Pancreas (tissue), 10 donors: ENCODE measurements around the gene CNKSR2. TPM values are rescaled to one million over a fixed set of nuclear protein-coding genes. Genes with fewer than 3 reads are reported as not detected.
A peak's percentile ranks its signal among the peaks of the same experiment; 100 is the strongest.
"Not testable (repeated sequence)": the region's sequence is repeated elsewhere in the genome, so short reads cannot be mapped to it uniquely, and the experiment has no call there.

Experiments
- ATAC-seq, 4 donors: fragments of 200-7000 bp; cut with Tn5 transposase; one replicate each; pipeline versions ENCODE4 v1.8.0 to v1.9.1; 2020; ENCODE audit warnings: mild to moderate bottlenecking in 4 of 4, moderate library complexity in 4 of 4
- DNase-seq, 6 donors: peaks; one replicate each; pipeline ENCODE4 v3.0.0-alpha.2; 2020
- FAIRE-seq: peaks from 2 replicates; lab custom pipeline; 2012; peaks lifted over from hg19 to GRCh38; lab: Jason Lieb, UNC
- H3K27ac ChIP-seq, 4 donors: fragments of 200-600 bp; sonication (generic); 1 replicate in 3 of 4; 2 replicates in 1 of 4; pipeline versions ENCODE4 v1.5.0 to v1.8.0; 2020
- H3K27me3 ChIP-seq, 4 donors: fragments of 200-600 bp; one replicate each; pipeline ENCODE4 v1.8.0; 2021
- H3K36me3 ChIP-seq, 3 donors: fragments of 200-600 bp; sonication (generic) in 1 of 3; one replicate each; pipeline versions ENCODE4 v1.5.0 to v1.8.0; 2020 to 2021
- H3K4me1 ChIP-seq, 3 donors: fragments of 200-600 bp; one replicate each; pipeline ENCODE4 v1.8.0; 2021
- H3K4me3 ChIP-seq, 4 donors: fragments of 200-600 bp; sonication (generic) in 2 of 4; one replicate each; pipeline versions ENCODE4 v1.5.0 to v1.8.0; 2020 to 2021
- H3K9me3 ChIP-seq, 4 donors: fragments of 200-600 bp; one replicate each; pipeline ENCODE4 v1.8.0; 2021
- CTCF ChIP-seq, 4 donors: fragments of 200-600 bp; sonication (generic) in 3 of 4; IDR thresholded peaks; one replicate each; pipeline versions ENCODE4 v1.5.0 to v1.8.0; 2021; ENCODE audit warnings: antibody characterized with exemption in 4 of 4
- WGBS, 2 donors: extraction: QIAGEN DNeasy Blood & Tissue Kit; methylation state at CpG; one replicate each; pipeline ENCODE4 v1.1.7; 2013; 5-methylcytosine and 5-hydroxymethylcytosine counted together
- intact Hi-C, 3 donors: fragments of 100-400 bp; cut with DNase I; formaldehyde crosslinking; loops; one replicate each; pipeline versions ENCODE4 v1.11.1 to v1.14.2; 2022
- polyA plus RNA-seq, 2 donors: library from polyadenylated mRNA; stranded (reverse); fragments of 200-250 nt; gene quantifications; one replicate each; pipeline ENCODE4 v1.2.3, GENCODE V29; 2013
- total RNA-seq, 6 donors: library from RNA; stranded (reverse); fragmentation: NEBNext Ultra II Directional in 4 of 6; extraction: Animal tissue kit (Norgen Biotek cat#: 25700) in 4 of 6; gene quantifications; one replicate each; pipeline versions ENCODE4 v1.2.1 to v1.2.4, GENCODE V29; 2021 to 2023
- donor health status: healthy with polysubstance abuse.
- donor health status: DM: no; HTN: no; CAD: no; lungs with moderate emphysema.
- donor health status: DM: no; HTN: no; CAD: no.
- donor health status: control.
- donor health status: control.
- donor health status: Bipolar disorder and iron deficiency.
- donor health status: DM: yes; HTN: yes; CAD: no.
- donor health status: DM: no; HTN: no; CAD: no.
- donor health status: DM: no; HTN: no; CAD: no.
- donor health status: DM: yes; HTN: yes; CAD: no.

The CNKSR2 gene
- total and polyA plus RNA-seq, 8 donors: 1.1 to 4.0 (median 2.5) TPM

- no peak for FAIRE-seq
- Histone ChIP-seq H3K4me3 (no peak overlapping the region), H3K4me1 (no peaks in the 10 kb centered on the region), H3K27me3 (no peaks in the 10 kb centered on the region), H3K36me3 (no peaks in the 10 kb centered on the region), H3K27ac (no peak overlapping the region), H3K9me3 (no peaks in the 10 kb centered on the region)
- no peak for ATAC-seq
- intact Hi-C loops: no loop called here
- no peak for DNase-seq
- WGBS, 2 donors: 65 to 84% methylated on average over 1 of the region's 1 CpG
- TF ChIP-seq CTCF (IDR thresholded peaks at IDR 0.05): no peak
These were observed 94.9 kb downstream of the CNKSR2 start for GRCh38 chrX:21469071-21469470.

DNA sequence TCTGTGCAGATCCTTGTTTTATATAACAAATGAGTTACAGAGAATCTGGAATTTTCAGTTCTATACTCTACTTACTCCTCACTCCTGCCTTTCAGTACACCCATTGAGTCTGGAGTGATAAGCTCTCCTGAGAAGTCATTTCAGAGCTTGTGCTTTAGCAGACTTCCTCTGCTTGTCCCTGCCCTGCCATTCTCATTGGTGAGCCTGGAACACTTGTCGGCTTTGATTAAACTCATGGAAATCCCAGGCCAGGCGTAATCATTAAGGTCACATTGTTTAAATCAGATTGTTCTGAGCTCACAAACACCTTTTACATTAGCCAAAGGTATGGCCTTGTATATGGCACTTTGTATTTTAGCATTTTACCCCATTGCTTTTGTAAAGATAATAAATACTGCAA, 102.7 kb downstream of the CNKSR2 start:
- ATAC-seq (peak in 1 of 4 donors; percentile 60), FAIRE-seq (no peak), DNase-seq (no peak)
- no peak overlapping the region for H3K4me3 ChIP-seq
- intact Hi-C loops: no loop called here
- 33 to 37% methylated on average over 2 of the region's 2 CpGs for WGBS, 2 donors
- H3K36me3 ChIP-seq: no peaks in the 10 kb centered on the region
- no peak for TF ChIP-seq CTCF (IDR thresholded peaks at IDR 0.05)
- H3K9me3 ChIP-seq: no peaks in the 10 kb centered on the region
- H3K27me3 ChIP-seq: peaks cover 0 to 4% (median 0%) of the 10 kb centered on the region in 4 donors
- H3K4me1 ChIP-seq: no peaks in the 10 kb centered on the region
- H3K27ac ChIP-seq: no peak overlapping the region

GRCh38 chrX:21479695-21480270, 105.6 kb downstream of the CNKSR2 start:
- 9 to 13% methylated on average over 2 of the region's 2 CpGs for WGBS, 2 donors
- H3K9me3 ChIP-seq: no peaks in the 10 kb centered on the region
- FAIRE-seq (no peak), ATAC-seq (peak; percentile 71 to 94 (median 85)), DNase-seq (peak in 1 of 6 donors; percentile 12)
- H3K27ac ChIP-seq: no peak overlapping the region
- H3K36me3 ChIP-seq: no peaks in the 10 kb centered on the region
- H3K4me3 ChIP-seq: no peak overlapping the region
- TF ChIP-seq CTCF (IDR thresholded peaks at IDR 0.05): peak in 3 of 4 donors; percentile 24 to 59 (median 55)
- H3K27me3 ChIP-seq: peaks cover 0 to 4% (median 0%) of the 10 kb centered on the region in 4 donors
- no peaks in the 10 kb centered on the region for H3K4me1 ChIP-seq
- intact Hi-C loops: loop anchor here in 1 of 3 donors (10.0 kb wide), 1 partner anchor 945 kb away; no protein-coding TSS in a partner anchor

DNA sequence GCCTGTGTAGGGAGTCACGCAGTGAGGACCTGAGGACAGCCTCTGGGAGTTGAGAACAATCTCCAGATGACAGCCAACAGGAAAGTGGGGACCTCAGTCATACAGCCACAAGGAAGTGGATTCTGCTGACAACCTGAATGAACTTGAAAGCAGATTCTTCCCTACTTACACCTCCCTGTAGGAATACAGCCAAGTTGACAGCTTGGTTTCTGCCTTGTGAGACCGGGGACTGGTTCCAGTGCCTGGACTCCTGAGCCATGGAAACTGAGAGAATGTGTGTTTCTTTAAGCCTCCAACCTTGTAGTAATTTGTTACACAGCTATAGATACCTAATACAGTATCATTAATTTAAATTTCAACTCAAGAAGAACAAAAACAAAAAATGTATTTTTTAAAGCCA, 107.5 kb downstream of the CNKSR2 start:
- no peaks in the 10 kb centered on the region for H3K9me3 ChIP-seq
- intact Hi-C loops: loop anchor here in 1 of 3 donors (10.0 kb wide), 1 partner anchor 947 kb away; no protein-coding TSS in a partner anchor
- DNase-seq (no peak), FAIRE-seq (no peak), ATAC-seq (no peak)
- no peak for TF ChIP-seq CTCF (IDR thresholded peaks at IDR 0.05)
- H3K36me3 ChIP-seq: no peaks in the 10 kb centered on the region
- H3K4me1 ChIP-seq: no peaks in the 10 kb centered on the region
- no peak overlapping the region for H3K4me3 ChIP-seq
- no peak overlapping the region for H3K27ac ChIP-seq
- H3K27me3 ChIP-seq: peaks cover 0 to 10% (median 0%) of the 10 kb centered on the region in 4 donors
- 80 to 89% methylated on average over 2 of the region's 2 CpGs for WGBS, 2 donors

DNA sequence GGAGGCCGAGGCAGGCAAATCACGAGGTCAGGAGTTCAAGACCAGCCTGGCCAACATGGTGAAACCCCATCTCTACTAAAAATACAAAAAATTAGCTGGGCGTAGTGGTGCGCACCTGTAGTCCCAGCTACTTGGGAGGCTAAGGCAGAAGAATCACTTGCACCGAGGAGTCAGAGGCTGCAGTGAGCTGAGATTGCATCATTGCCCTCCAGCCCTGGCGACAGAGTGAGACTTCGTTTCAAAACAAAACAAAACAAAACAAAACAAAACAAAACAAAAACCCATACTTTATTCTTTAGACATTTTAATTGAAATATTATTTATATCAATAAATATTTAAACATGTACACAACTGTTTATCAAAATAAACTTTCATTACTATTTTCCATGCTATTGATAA, 109.8 kb downstream of the CNKSR2 start:
- H3K4me1 ChIP-seq, H3K36me3 ChIP-seq, DNase-seq, H3K9me3 ChIP-seq, H3K27ac ChIP-seq, ATAC-seq, FAIRE-seq, H3K27me3 ChIP-seq, H3K4me3 ChIP-seq: not testable (repeated sequence)
- 85 to 96% methylated on average over 7 of the region's 7 CpGs for WGBS, 2 donors
- intact Hi-C loops: loop anchor here in 1 of 3 donors (10.0 kb wide), 1 partner anchor 949 kb away; no protein-coding TSS in a partner anchor
